Occipital lobe (tissue), 2 donors: ENCODE measurements around the gene RHO. TPM values are rescaled to one million over a fixed set of nuclear protein-coding genes. Genes with fewer than 3 reads are reported as not detected.
"Not testable (repeated sequence)": the region's sequence is repeated elsewhere in the genome, so short reads cannot be mapped to it uniquely, and the experiment has no call there.

Experiments
- DNase-seq: peaks from one replicate; lab custom pipeline; 2025; lab: John Stamatoyannopoulos, UW
- total RNA-seq: library from RNA; depleted of rRNA; stranded (reverse); fragments of >200 nt; gene quantifications from one replicate; pipeline ENCODE4 v1.2.3, GENCODE V29; 2014

The RHO gene
- total RNA-seq, 1 donor from 2014 or later, result not detected

- DNase-seq, result no peak
These were observed 14.8 kb downstream of the RHO start, which contains the start of gene H1-8 for GRCh38 chr3:129543156-129543790. Gene H1-8 (plus strand): TSS chr3:129543175. CDS start chr3:129543219, 44 bp downstream.

- no peak for DNase-seq
These were observed 15.6 kb downstream of the RHO start for GRCh38 chr3:129543999-129544398.

- DNase-seq, result not testable (repeated sequence)
These were observed 17.5 kb downstream of the RHO start for GRCh38 chr3:129545951-129546350.

- no peak for DNase-seq
These were observed 18.8 kb downstream of the RHO start for GRCh38 chr3:129547241-129547640.

- DNase-seq, result no peak
These were observed 19.9 kb downstream of the RHO start for GRCh38 chr3:129548104-129548965.

GRCh38 chr3:129549006-129549800 is 20.8 kb downstream of the RHO start:
- DNase-seq, result no peak

- no peak for DNase-seq
These were observed 21.4 kb downstream of the RHO start for GRCh38 chr3:129549805-129550204.

- DNase-seq, result no peak
These were observed 24.0 kb downstream of the RHO start for GRCh38 chr3:129552287-129553050.

- no peak for DNase-seq
These were observed 24.7 kb downstream of the RHO start for GRCh38 chr3:129553171-129553570.

GRCh38 chr3:129553719-129554118 is 25.3 kb downstream of the RHO start:
- DNase-seq, result no peak

GRCh38 chr3:129554356-129555152 is 26.1 kb downstream of the RHO start:
- DNase-seq, result no peak

GRCh38 chr3:129555153-129555550 is 26.7 kb downstream of the RHO start:
- DNase-seq, result no peak

GRCh38 chr3:129555616-129556357 is 27.3 kb downstream of the RHO start:
- DNase-seq, result no peak

GRCh38 chr3:129556358-129556695 is 27.9 kb downstream of the RHO start:
- DNase-seq, result no peak

GRCh38 chr3:129556890-129557547 is 28.6 kb downstream of the RHO start:
- no peak for DNase-seq

GRCh38 chr3:129557548-129557894 is 29.1 kb downstream of the RHO start:
- DNase-seq, result peak; percentile 19

GRCh38 chr3:129558081-129558771 is 29.8 kb downstream of the RHO start:
- DNase-seq, result no peak

GRCh38 chr3:129558772-129559564 is 30.5 kb downstream of the RHO start:
- DNase-seq, result no peak
